OCI-LY1 (cell line): ENCODE measurements around the gene DMD.

Experiments
- EZH2 ChIP-seq: fragments of 200-600 bp; sonication (generic), shearing (Covaris generic); IDR thresholded peaks from 2 replicates; pipeline ENCODE4 v1.8.0; 2017; ENCODE audit warnings: borderline replicate concordance, mixed run types, mild to moderate bottlenecking, antibody characterized with exemption, low read length, moderate library complexity, mixed read lengths
- TF ChIP-seq, protein P1 (sequence below): fragments of 200-600 bp; sonication (generic), shearing (Covaris generic); IDR thresholded peaks from 2 replicates; pipeline ENCODE4 v1.5.1; 2017; ENCODE audit warnings: mild to moderate bottlenecking, antibody characterized with exemption, low read length, moderate library complexity, mixed read lengths

DNA sequence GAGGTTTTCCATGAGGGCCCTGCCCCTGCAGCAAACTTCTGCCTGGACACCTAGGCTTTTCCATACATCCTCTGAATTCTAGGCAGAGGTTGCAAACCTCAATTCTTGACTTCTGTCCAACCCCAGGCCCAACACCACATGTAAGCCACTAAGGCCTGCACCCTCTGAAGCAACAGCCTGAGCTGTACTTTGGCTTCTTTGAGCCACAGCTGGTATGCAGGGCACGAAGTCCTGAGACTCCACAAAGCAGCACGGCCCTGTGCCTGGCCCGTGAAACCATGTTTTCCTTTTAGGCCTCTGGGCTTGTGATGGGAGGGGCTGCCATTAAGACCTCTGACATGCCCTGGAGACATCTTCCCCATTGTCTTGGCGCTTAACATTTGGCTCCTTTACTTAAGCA is 1411.1 kb downstream of the DMD start:
- no peak for TF ChIP-seq EZH2
- TF ChIP-seq, protein P1, sequence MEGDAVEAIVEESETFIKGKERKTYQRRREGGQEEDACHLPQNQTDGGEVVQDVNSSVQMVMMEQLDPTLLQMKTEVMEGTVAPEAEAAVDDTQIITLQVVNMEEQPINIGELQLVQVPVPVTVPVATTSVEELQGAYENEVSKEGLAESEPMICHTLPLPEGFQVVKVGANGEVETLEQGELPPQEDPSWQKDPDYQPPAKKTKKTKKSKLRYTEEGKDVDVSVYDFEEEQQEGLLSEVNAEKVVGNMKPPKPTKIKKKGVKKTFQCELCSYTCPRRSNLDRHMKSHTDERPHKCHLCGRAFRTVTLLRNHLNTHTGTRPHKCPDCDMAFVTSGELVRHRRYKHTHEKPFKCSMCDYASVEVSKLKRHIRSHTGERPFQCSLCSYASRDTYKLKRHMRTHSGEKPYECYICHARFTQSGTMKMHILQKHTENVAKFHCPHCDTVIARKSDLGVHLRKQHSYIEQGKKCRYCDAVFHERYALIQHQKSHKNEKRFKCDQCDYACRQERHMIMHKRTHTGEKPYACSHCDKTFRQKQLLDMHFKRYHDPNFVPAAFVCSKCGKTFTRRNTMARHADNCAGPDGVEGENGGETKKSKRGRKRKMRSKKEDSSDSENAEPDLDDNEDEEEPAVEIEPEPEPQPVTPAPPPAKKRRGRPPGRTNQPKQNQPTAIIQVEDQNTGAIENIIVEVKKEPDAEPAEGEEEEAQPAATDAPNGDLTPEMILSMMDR, result no peak
